Transverse colon (tissue), 4 donors: Measurements from ENCODE around the gene AGTRAP. TPM values are rescaled to one million over a fixed set of nuclear protein-coding genes. Genes with fewer than 3 reads are reported as not detected.
A peak's percentile ranks its signal among the peaks of the same experiment; 100 is the strongest.

ENCODE experiments used
- DNase-seq: peaks from one replicate; pipeline ENCODE4 v3.0.0-alpha.2; 2019
- H3K27ac ChIP-seq, 4 donors: fragments of 200-600 bp; sonication (generic); 2 replicates each; pipeline ENCODE4 v1.5.1; 2016 to 2018; ENCODE audit warnings: inconsistent platforms in 4 of 4
- H3K27me3 ChIP-seq: fragments of 200-600 bp; sonication (generic); 2 replicates; pipeline ENCODE4 v1.5.1; 2017; ENCODE audit warnings: inconsistent platforms
- H3K36me3 ChIP-seq, 4 donors: fragments of 200-600 bp; sonication (generic); 2 replicates each; pipeline ENCODE4 v1.5.1; 2017 to 2019; ENCODE audit warnings: inconsistent platforms in 4 of 4
- H3K4me1 ChIP-seq, 4 donors: fragments of 200-600 bp; sonication (generic); 2 replicates each; pipeline ENCODE4 v1.5.1; 2017 to 2020; ENCODE audit warnings: inconsistent platforms in 4 of 4
- H3K4me3 ChIP-seq, 4 donors: fragments of 200-600 bp; sonication (generic); 1 replicate in 1 of 4; 2 replicates in 3 of 4; pipeline versions ENCODE4 v1.5.1 to v1.6.1; 2017 to 2019; ENCODE audit warnings: inconsistent platforms in 4 of 4
- H3K9me3 ChIP-seq, 2 donors: fragments of 200-600 bp; sonication (generic); 2 replicates each; pipeline ENCODE4 v1.5.1; 2017 to 2019; ENCODE audit warnings: inconsistent platforms in 2 of 2
- EP300 ChIP-seq: sonication (generic); formaldehyde crosslinking; IDR thresholded peaks from one replicate; pipeline ENCODE4 v1.6.1; 2017; ENCODE audit warnings: antibody characterized with exemption, low read depth
- POLR2A ChIP-seq: fragments of 450-650 bp; IDR thresholded peaks from one replicate; pipeline ENCODE4 v1.6.1; 2016; ENCODE audit warnings: antibody characterized with exemption, mild to moderate bottlenecking, moderate library complexity
- POLR2AphosphoS5 ChIP-seq, 3 donors: sonication (generic); formaldehyde crosslinking; IDR thresholded peaks; one replicate each; pipeline ENCODE4 v1.6.1; 2016; ENCODE audit warnings: antibody characterized with exemption in 3 of 3
- WGBS, 2 donors: methylation state at CpG; one replicate each; pipeline ENCODE4 v1.1.5; 2018; ENCODE audit warnings: low coverage in 1 of 2; 5-methylcytosine and 5-hydroxymethylcytosine counted together
- in situ Hi-C, 4 donors: fragments of 200-750 bp; cut with MboI; loops; one replicate each; pipeline versions ENCODE4 v1.15.0 to v1.15.1; 2017; ENCODE audit warnings: low sequenced_read_pairs in 3 of 4, low pct_ligation_motif_present in 1 of 4, low pct_unique_long_range_greater_than_20kb in 1 of 4
- intact Hi-C: fragments of 100-400 bp; cut with DNase I; formaldehyde crosslinking; loops from one replicate; pipeline ENCODE4 v1.15.1; 2023; ENCODE audit warnings: low total_unique reads
- total RNA-seq, 4 donors: library from RNA; depleted of rRNA; stranded (reverse); fragments of >200 nt; gene quantifications; one replicate each; pipeline ENCODE4 v1.1.0, GENCODE V29; 2016
- TF ChIP-seq, protein P1 (sequence below), 5 experiments: fragments of 200-600 bp in 3 of 5; fragments of 450-650 bp in 2 of 5; sonication (generic) in 3 of 5; IDR thresholded peaks; 1 replicate in 2 of 5; 2 replicates in 3 of 5; pipeline ENCODE4 v1.5.1; 2016 to 2017; ENCODE audit warnings: antibody characterized with exemption in 5 of 5, inconsistent platforms in 3 of 5, mild to moderate bottlenecking in 2 of 5, moderate library complexity in 1 of 5

AGTRAP gene
- total RNA-seq, 4 donors from 2014 or later, result 1.2 to 27.0 (median 22.7) TPM

DNA sequence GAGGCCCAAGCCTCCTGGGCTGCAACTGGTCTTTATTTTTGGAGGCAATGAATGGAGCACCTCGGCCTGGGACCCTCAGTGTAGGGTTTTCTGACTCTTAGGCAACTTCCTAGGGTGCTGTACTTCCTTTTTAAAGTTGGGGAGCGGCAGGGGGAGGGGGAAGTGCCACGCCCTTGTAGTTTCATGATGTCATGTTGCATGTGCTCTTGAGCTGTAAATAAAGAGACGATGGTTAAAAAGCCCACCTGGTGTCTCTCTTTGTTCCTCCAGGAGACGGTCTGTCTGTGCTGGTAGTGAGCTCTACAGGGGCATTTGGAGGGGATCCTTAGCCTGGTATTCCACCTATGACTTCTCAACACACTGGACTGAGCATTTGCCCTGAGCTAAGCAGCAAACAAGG, 10.3 kb upstream of the AGTRAP start:
- no peak overlapping the region for H3K4me3 ChIP-seq
- H3K4me1 ChIP-seq, result peaks cover 4 to 14% (median 10%) of the 10 kb centered on the region in 4 donors
- in situ Hi-C loops, result no loop called here
- no peak for DNase-seq
- H3K36me3 ChIP-seq, result no peaks in the 10 kb centered on the region
- intact Hi-C loops, result no loop called here
- WGBS, 2 donors, result 62% methylated on average over 5 of the region's 5 CpGs; no CpG with 5 or more reads in 1 of the 2 donors
- H3K9me3 ChIP-seq, result no peaks in the 10 kb centered on the region
- no peaks in the 10 kb centered on the region for H3K27me3 ChIP-seq
- no peak for TF ChIP-seq EP300
- TF ChIP-seq POLR2A, result no peak
- TF ChIP-seq, protein P1, sequence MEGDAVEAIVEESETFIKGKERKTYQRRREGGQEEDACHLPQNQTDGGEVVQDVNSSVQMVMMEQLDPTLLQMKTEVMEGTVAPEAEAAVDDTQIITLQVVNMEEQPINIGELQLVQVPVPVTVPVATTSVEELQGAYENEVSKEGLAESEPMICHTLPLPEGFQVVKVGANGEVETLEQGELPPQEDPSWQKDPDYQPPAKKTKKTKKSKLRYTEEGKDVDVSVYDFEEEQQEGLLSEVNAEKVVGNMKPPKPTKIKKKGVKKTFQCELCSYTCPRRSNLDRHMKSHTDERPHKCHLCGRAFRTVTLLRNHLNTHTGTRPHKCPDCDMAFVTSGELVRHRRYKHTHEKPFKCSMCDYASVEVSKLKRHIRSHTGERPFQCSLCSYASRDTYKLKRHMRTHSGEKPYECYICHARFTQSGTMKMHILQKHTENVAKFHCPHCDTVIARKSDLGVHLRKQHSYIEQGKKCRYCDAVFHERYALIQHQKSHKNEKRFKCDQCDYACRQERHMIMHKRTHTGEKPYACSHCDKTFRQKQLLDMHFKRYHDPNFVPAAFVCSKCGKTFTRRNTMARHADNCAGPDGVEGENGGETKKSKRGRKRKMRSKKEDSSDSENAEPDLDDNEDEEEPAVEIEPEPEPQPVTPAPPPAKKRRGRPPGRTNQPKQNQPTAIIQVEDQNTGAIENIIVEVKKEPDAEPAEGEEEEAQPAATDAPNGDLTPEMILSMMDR (IDR thresholded peaks at IDR 0.05), result no peak
- TF ChIP-seq POLR2AphosphoS5 (IDR thresholded peaks at IDR 0.05), result no peak
- H3K27ac ChIP-seq, result no peak overlapping the region

DNA sequence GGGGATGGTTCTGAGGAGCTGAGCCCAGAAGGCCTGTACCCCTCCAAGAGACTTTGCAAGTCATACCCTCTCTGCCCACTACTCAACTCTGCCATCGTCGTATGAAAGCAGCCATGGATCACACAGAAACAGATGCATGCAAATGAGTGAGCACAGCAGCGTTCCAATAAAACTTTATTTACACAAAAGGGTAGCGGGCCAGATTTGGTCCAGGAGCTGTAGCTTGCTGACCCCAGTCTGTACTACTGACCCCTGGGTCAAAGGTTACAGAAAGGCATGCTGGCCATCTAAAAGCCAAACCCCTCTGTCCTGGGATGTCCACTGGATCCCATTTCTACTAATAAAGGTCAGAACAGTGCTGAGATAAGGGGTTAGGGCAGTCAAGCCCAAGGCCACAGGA, 8.8 kb upstream of the AGTRAP start:
- no peak for DNase-seq
- TF ChIP-seq POLR2A (no peak), EP300 (no peak), POLR2AphosphoS5 (IDR thresholded peaks at IDR 0.05) (no peak)
- TF ChIP-seq, protein P1 (IDR thresholded peaks at IDR 0.05), result no peak
- peaks cover 4 to 23% (median 17%) of the 10 kb centered on the region in 4 donors for H3K4me1 ChIP-seq
- no peak overlapping the region for H3K27ac ChIP-seq
- 93% methylated on average over 4 of the region's 4 CpGs; no CpG with 5 or more reads in 1 of the 2 donors for WGBS, 2 donors
- no peaks in the 10 kb centered on the region for H3K27me3 ChIP-seq
- H3K9me3 ChIP-seq, result no peaks in the 10 kb centered on the region
- H3K36me3 ChIP-seq, result no peaks in the 10 kb centered on the region
- H3K4me3 ChIP-seq, result no peak overlapping the region
- intact Hi-C loops, result no loop called here
- in situ Hi-C loops, result no loop called here

DNA sequence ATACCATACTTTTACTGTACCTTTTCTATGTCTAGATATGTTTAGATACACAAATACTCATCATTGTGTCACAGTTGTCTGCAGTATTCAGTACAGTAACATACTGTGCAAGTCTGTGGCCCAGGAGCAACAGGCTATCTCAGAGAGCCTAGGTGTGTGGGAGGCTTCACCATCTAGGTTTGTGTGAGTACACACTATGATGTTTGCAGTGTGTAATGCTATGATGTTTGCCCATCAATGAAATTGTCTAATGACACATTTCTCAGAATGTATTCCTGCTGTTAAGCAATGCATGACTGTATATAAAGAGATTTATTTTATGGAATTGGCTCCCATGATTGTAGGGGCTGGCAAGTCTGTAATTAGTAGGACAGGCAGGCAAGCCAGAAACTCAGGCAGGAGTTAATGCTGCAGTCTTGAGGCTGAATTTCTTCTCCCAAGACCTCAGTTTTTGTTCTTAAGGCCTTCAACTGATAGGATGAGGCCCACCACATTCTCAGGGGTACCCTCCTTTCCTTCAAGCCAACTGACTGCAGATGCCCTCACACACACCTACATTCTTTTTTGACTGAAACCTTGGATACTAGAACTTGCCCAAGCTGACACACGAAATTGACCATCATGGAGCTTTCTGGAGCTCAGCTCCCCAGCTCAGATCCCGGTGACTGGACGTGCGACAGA, 7.7 kb upstream of the AGTRAP start:
- no peak for DNase-seq
- in situ Hi-C loops (no loop called here), intact Hi-C loops (no loop called here)
- no peak overlapping the region for H3K27ac ChIP-seq
- TF ChIP-seq POLR2AphosphoS5 (IDR thresholded peaks at IDR 0.05), result no peak
- TF ChIP-seq, protein P1 (IDR thresholded peaks at IDR 0.05), result no peak
- no peak for TF ChIP-seq POLR2A
- no peak for TF ChIP-seq EP300
- no peaks in the 10 kb centered on the region for H3K9me3 ChIP-seq
- no peaks in the 10 kb centered on the region for H3K36me3 ChIP-seq
- H3K27me3 ChIP-seq, result no peaks in the 10 kb centered on the region
- H3K4me3 ChIP-seq, result no peak overlapping the region
- 98% methylated on average over 4 of the region's 4 CpGs; no CpG with 5 or more reads in 1 of the 2 donors for WGBS, 2 donors
- peaks cover 10 to 34% (median 23%) of the 10 kb centered on the region in 4 donors for H3K4me1 ChIP-seq

DNA sequence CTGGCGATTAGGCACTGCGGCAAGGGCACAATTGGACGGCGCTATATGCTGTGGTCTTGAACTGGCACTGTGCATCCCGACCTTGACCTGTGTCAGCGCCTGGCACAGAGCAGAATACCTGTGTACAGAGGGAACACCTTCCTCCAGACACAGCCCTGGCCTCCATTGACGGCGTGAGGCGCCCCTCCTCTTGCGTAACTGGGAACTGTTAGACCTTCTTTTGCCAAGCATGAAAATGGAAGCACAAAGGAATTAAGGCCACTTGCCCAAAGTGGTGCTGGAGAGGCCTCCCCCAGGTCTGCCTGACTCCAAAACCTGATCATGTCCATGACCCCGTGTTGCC, 6.8 kb upstream of the AGTRAP start:
- Histone ChIP-seq H3K4me3 (no peak overlapping the region), H3K27me3 (no peaks in the 10 kb centered on the region), H3K4me1 (peaks cover 10 to 34% (median 23%) of the 10 kb centered on the region in 4 donors), H3K9me3 (no peaks in the 10 kb centered on the region), H3K27ac (peak overlapping the region in 2 of 4 donors; percentile 63 to 89), H3K36me3 (no peaks in the 10 kb centered on the region)
- in situ Hi-C loops, result no loop called here
- intact Hi-C loops, result no loop called here
- WGBS, 2 donors, result 86% methylated on average over 10 of the region's 11 CpGs; no CpG with 5 or more reads in 1 of the 2 donors
- DNase-seq, result no peak
- TF ChIP-seq EP300 (no peak), POLR2A (no peak), POLR2AphosphoS5 (IDR thresholded peaks at IDR 0.05) (no peak)
- TF ChIP-seq, protein P1 (IDR thresholded peaks at IDR 0.05), result no peak
